GM12878 (cell line): ENCODE results near the gene CARD11. TPM values are rescaled to one million over a fixed set of nuclear protein-coding genes. Genes with fewer than 3 reads are reported as not detected.

Experiments used
- ATAC-seq: fragments of 200-7000 bp; cut with Tn5 transposase; 3 replicates; pipeline ENCODE4 v1.9.1; 2020; ENCODE audit warnings: mild to moderate bottlenecking, moderate library complexity
- BruUV-seq: library from RNA; stranded (reverse); fragments of 400-500 nt; replicated peaks from 2 replicates; lab custom pipeline; 2021; lab: Mats Ljungman, UMichigan
- CTCF ChIA-PET: fragments of 300-600 bp; sonication (Branson Sonifier 250); formaldehyde crosslinking; extraction: SDS; loops from one replicate; lab custom pipeline; 2021; ENCODE audit warnings: inconsistent platforms; lab: Yijun Ruan, JAX
- POLR2A ChIA-PET: fragments of 350-600 bp; formaldehyde crosslinking; extraction: SDS; loops from one replicate; lab custom pipeline; 2021; ENCODE audit warnings: inconsistent platforms; lab: Charles Lee
- RAD21 ChIA-PET: fragments of 300-600 bp; sonication (Branson Sonifier 250); formaldehyde crosslinking; loops from one replicate; lab custom pipeline; 2023; ENCODE audit warnings: antibody characterized with exemption; ENCODE audit not compliant: unreplicated experiment; lab: Charles Lee
- SMC1A ChIA-PET: fragments of 300-600 bp; sonication (Branson Sonifier 250); formaldehyde crosslinking; loops from one replicate; lab custom pipeline; 2023; ENCODE audit not compliant: unreplicated experiment, uncharacterized antibody; lab: Charles Lee
- DNase-seq: peaks from one replicate; pipeline ENCODE4 v3.0.0-alpha.2; 2011; ENCODE audit warnings: low read depth, low spot score
- FAIRE-seq: peaks from 3 replicates; lab custom pipeline; 2011; peaks lifted over from hg19 to GRCh38; lab: Jason Lieb, UNC
- H2AFZ ChIP-seq: 2 replicates; pipeline ENCODE4 v1.6.0; 2011; ENCODE audit warnings: low read depth, low read length, control low read depth; ENCODE audit not compliant: control insufficient read depth
- H3K27ac ChIP-seq: 2 replicates; pipeline ENCODE4 v1.5.1; 2011; ENCODE audit warnings: control low read depth; ENCODE audit not compliant: control insufficient read depth, insufficient read depth
- H3K27me3 ChIP-seq, 2 experiments: replicated peaks in 1 of 2; 2 replicates each; pipeline versions ENCODE4 v1.6.0 to v1.6.1; 2011; ENCODE audit warnings: low read length in 1 of 2; ENCODE audit not compliant: control insufficient read depth in 2 of 2, insufficient read depth in 2 of 2
- H3K36me3 ChIP-seq, 2 experiments: 2 replicates each; pipeline ENCODE4 v1.5.1; 2011; ENCODE audit warnings: low read length in 1 of 2; ENCODE audit not compliant: control insufficient read depth in 2 of 2, insufficient read depth in 2 of 2
- H3K4me1 ChIP-seq: 2 replicates; pipeline ENCODE4 v1.6.1; 2011; ENCODE audit warnings: mild to moderate bottlenecking, low read length, moderate library complexity, mixed read lengths; ENCODE audit not compliant: control insufficient read depth, insufficient read depth
- H3K4me2 ChIP-seq: 2 replicates; pipeline ENCODE4 v1.6.0; 2011; ENCODE audit warnings: control low read depth; ENCODE audit not compliant: control insufficient read depth, insufficient read depth
- H3K4me3 ChIP-seq: fragments of 200-600 bp; sonication (generic); 2 replicates; pipeline ENCODE4 v1.5.1; 2016
- H3K79me2 ChIP-seq: 2 replicates; pipeline ENCODE4 v1.6.0; 2011; ENCODE audit warnings: low read length; ENCODE audit not compliant: control insufficient read depth, insufficient read depth
- H3K9ac ChIP-seq: 2 replicates; pipeline ENCODE4 v1.8.0; 2011; ENCODE audit warnings: low read length, control low read depth, mixed read lengths; ENCODE audit not compliant: control insufficient read depth, insufficient read depth
- H3K9me3 ChIP-seq: replicated peaks from 3 replicates; pipeline ENCODE4 v1.5.1; 2011; ENCODE audit warnings: mild to moderate bottlenecking, low read length; ENCODE audit not compliant: control insufficient read depth, insufficient read depth
- H4K20me1 ChIP-seq: 2 replicates; pipeline ENCODE4 v1.6.0; 2011; ENCODE audit not compliant: control insufficient read depth, insufficient read depth
- ASH2L ChIP-seq: fragments of 300-600, 200-600 bp; sonication (generic); IDR thresholded peaks from 2 replicates; pipeline ENCODE4 v1.6.1; 2017; ENCODE audit warnings: low read depth, mild to moderate bottlenecking, borderline replicate concordance
- CREM ChIP-seq: IDR thresholded peaks from 2 replicates; pipeline ENCODE4 v1.6.1; 2014; ENCODE audit warnings: antibody characterized with exemption, low read depth
- DPF2 ChIP-seq: fragments of 450-650 bp; IDR thresholded peaks from 2 replicates; pipeline ENCODE4 v1.6.1; 2017; ENCODE audit warnings: mild to moderate bottlenecking
- FOXK2 ChIP-seq: fragments of 450-650 bp; IDR thresholded peaks from 2 replicates; pipeline ENCODE4 v1.6.1; 2017; ENCODE audit warnings: mild to moderate bottlenecking, moderate library complexity
- MTA2 ChIP-seq: fragments of 450-650 bp; IDR thresholded peaks from 2 replicates; pipeline ENCODE4 v1.6.1; 2016; ENCODE audit warnings: low read depth, mild to moderate bottlenecking, moderate library complexity
- MYB ChIP-seq: fragments of 150-350 bp; IDR thresholded peaks from 2 replicates; pipeline ENCODE4 v1.6.1; 2014; ENCODE audit warnings: mild to moderate bottlenecking, low read depth, low read length, borderline replicate concordance
- NFIC ChIP-seq: IDR thresholded peaks from 2 replicates; pipeline ENCODE4 v1.6.1; 2012; ENCODE audit warnings: low read depth, mild to moderate bottlenecking, inconsistent platforms, low read length, moderate library complexity
- NKRF ChIP-seq: fragments of 450-650 bp; conservative IDR thresholded peaks from 2 replicates; pipeline ENCODE4 v1.6.1; 2017; ENCODE audit warnings: mild to moderate bottlenecking, moderate library complexity
- PKNOX1 ChIP-seq: fragments of 450-650 bp; IDR thresholded peaks from 2 replicates; pipeline ENCODE4 v1.6.1; 2016; ENCODE audit warnings: mild to moderate bottlenecking
- POLR2AphosphoS5 ChIP-seq: IDR thresholded peaks from 2 replicates; pipeline ENCODE4 v1.6.1; 2011; ENCODE audit warnings: mild to moderate bottlenecking, low read length, inconsistent platforms
- RAD51 ChIP-seq: fragments of 450-650 bp; IDR thresholded peaks from 2 replicates; pipeline ENCODE4 v1.6.1; 2016; ENCODE audit warnings: moderate library complexity, mild to moderate bottlenecking, inconsistent platforms
- RELB ChIP-seq: fragments of 450-650 bp; IDR thresholded peaks from 2 replicates; pipeline ENCODE4 v1.6.1; 2017; ENCODE audit warnings: low read depth, mild to moderate bottlenecking, moderate library complexity
- RUNX3 ChIP-seq: IDR thresholded peaks from 2 replicates; pipeline ENCODE4 v1.6.1; 2012; ENCODE audit warnings: low read length, inconsistent platforms
- SIX5 ChIP-seq: IDR thresholded peaks from 2 replicates; pipeline ENCODE4 v1.6.1; 2011; ENCODE audit warnings: mild to moderate bottlenecking, low read depth, low read length, moderate library complexity; ENCODE audit not compliant: severe bottlenecking
- SUPT20H ChIP-seq: IDR thresholded peaks from 2 replicates; pipeline ENCODE4 v1.6.1; 2011; ENCODE audit warnings: low read depth, mild to moderate bottlenecking, low read length, moderate library complexity, borderline replicate concordance; ENCODE audit not compliant: control insufficient read depth
- TBL1XR1 ChIP-seq: IDR thresholded peaks from 2 replicates; pipeline ENCODE4 v1.6.1; 2012; ENCODE audit warnings: low read depth, low read length, improper control_type of control experiment
- USF2 ChIP-seq: IDR thresholded peaks from 2 replicates; pipeline ENCODE4 v1.6.1; 2011; ENCODE audit warnings: low read depth, low read length, improper control_type of control experiment, borderline replicate concordance
- WRNIP1 ChIP-seq: IDR thresholded peaks from 2 replicates; pipeline ENCODE4 v1.6.1; 2011; ENCODE audit warnings: low read depth, low read length, improper control_type of control experiment, borderline replicate concordance
- ZNF274 ChIP-seq: IDR thresholded peaks from one replicate; pipeline ENCODE4 v1.8.0; 2011; ENCODE audit not compliant: insufficient read length, insufficient read depth
- ZNF622 ChIP-seq: fragments of 450-650 bp; IDR thresholded peaks from 2 replicates; pipeline ENCODE4 v1.6.1; 2017; ENCODE audit warnings: mild to moderate bottlenecking, inconsistent platforms
- WGBS: methylation state at CpG from one replicate; pipeline ENCODE4 v1.1.6; 2016; ENCODE audit warnings: low lambda C conversion rate; ENCODE audit not compliant: insufficient replicate concordance, insufficient coverage; ENCODE audit errors: missing lambda C conversion rate; 5-methylcytosine and 5-hydroxymethylcytosine counted together
- in situ Hi-C: fragments of 300-500 bp; cut with MboI; formaldehyde crosslinking; loops from 9 replicates; pipeline ENCODE4 v1.14.3; 2018; ENCODE audit warnings: mixed read lengths
- intact Hi-C: fragments of 100-400 bp; cut with micrococcal nuclease; formaldehyde crosslinking; loops from one replicate; pipeline ENCODE4 v1.14.2; 2022; ENCODE audit not compliant: unreplicated experiment
- polyA plus RNA-seq, 11 experiments: library from polyadenylated mRNA; depleted of rRNA in 4 of 11; unstranded in 6 of 11; stranded (reverse) in 5 of 11; fragments of >200 nt; fragmentation: Nextera tagmentation in 4 of 11; fragmentation: Illumina TruSeq in 1 of 11; extraction: Ambion mirVana in 4 of 11; extraction: Trizol in 1 of 11; gene quantifications; 1 replicate in 1 of 11; 2 replicates in 10 of 11; pipeline versions ENCODE4 v1.2.1 to v1.2.3, GENCODE V29; 2011 to 2016; ENCODE audit warnings: inconsistent platforms in 2 of 11, missing spikeins in 2 of 11, low read depth in 1 of 11
- total RNA-seq, 4 experiments: library from RNA; depleted of rRNA in 3 of 4; stranded (reverse); fragments of >200 nt in 3 of 4; fragmentation: Illumina TruSeq in 1 of 4; extraction: Trizol in 1 of 4; gene quantifications; 2 replicates each; pipeline versions ENCODE4 v1.2.1 to v1.2.3, GENCODE V29; 2013 to 2021

Gene CARD11
- total and polyA plus RNA-seq, 10 of the 15 experiments (the other 5 are each of a cell fraction or from before 2014, with no cell fraction given), result 0.27 to 72.0 (median 28.4) TPM

GRCh38 chr7:3067193-3067592, 23.5 kb upstream of the CARD11 start:
- ChIA-PET POLR2A (interaction anchor here (1.1 to 3.6 kb wide), 4 partner anchors 24 to 174 kb away, joined by 4 to 15 read pairs (median 4); no protein-coding TSS in a partner anchor), RAD21 (interaction anchor here (1.2 to 4.3 kb wide), 9 partner anchors 11 to 174 kb away, joined by 5 to 38 read pairs (median 10); partner anchors contain the start of gene CARD11), SMC1A (interaction anchor here (0.8 to 8.7 kb wide), 18 partner anchors 7 to 179 kb away, joined by 3 to 67 read pairs (median 6); no protein-coding TSS in a partner anchor), CTCF (interaction anchor here (0.6 to 7.1 kb wide), 20 partner anchors 9 to 309 kb away, joined by 3 to 72 read pairs (median 4); partner anchors contain the start of gene CARD11)
- Histone ChIP-seq H3K27ac (no peak overlapping the region), H3K4me3 (no peak overlapping the region), H3K79me2 (no peaks in the 10 kb centered on the region), H3K9ac (no peak overlapping the region), H3K9me3 (peaks cover 2% of the 10 kb centered on the region; the same call in 1 of the 3 replicates), H3K4me1 (peaks cover 47% of the 10 kb centered on the region), H4K20me1 (no peaks in the 10 kb centered on the region), H3K4me2 (peak overlapping the region; percentile 44), H3K36me3 (no peaks in the 10 kb centered on the region), H3K27me3 (no peaks in the 10 kb centered on the region), H2AFZ (peak overlapping the region; percentile 37)
- in situ Hi-C loops, result no loop called here
- 29% methylated on average over 3 of the region's 3 CpGs for WGBS
- intact Hi-C loops, result no loop called here
- DNase-seq (no peak), ATAC-seq (peak; percentile 42), FAIRE-seq (no peak)
- no TSS peak for BruUV-seq
- TF ChIP-seq ZNF274, result no peak
- no peak for TF ChIP-seq SIX5
- TF ChIP-seq DPF2, result 0 out of 2 replicates have a peak, but pooled peaks have one; percentile 11
- TF ChIP-seq CREM, result peak; percentile 74
- TF ChIP-seq WRNIP1, result no peak
- TF ChIP-seq ASH2L, result no peak
- no peak for TF ChIP-seq RELB
- no peak for TF ChIP-seq POLR2AphosphoS5
- peak; percentile 70; the same call in 1 of the 2 replicates for TF ChIP-seq RUNX3
- TF ChIP-seq TBL1XR1, result no peak
- TF ChIP-seq ZNF622, result no peak
- no peak for TF ChIP-seq SUPT20H
- TF ChIP-seq USF2, result no peak; the same call in 1 of the 2 replicates
- peak; percentile 40; the same call in 1 of the 2 replicates for TF ChIP-seq MTA2
- peak; percentile 86 for TF ChIP-seq RAD51
- TF ChIP-seq NKRF, result no peak
- TF ChIP-seq FOXK2, result no peak
- TF ChIP-seq NFIC, result peak; percentile 41; the same call in 1 of the 2 replicates
- peak; percentile 39; the same call in 1 of the 2 replicates for TF ChIP-seq PKNOX1
- no peak for TF ChIP-seq MYB
